GM13977 (cell line): ENCODE results near the gene IL17RC.
A peak's percentile ranks its signal among the peaks of the same experiment; 100 is the strongest.

ENCODE experiments used
- DNase-seq: peaks from one replicate; pipeline ENCODE4 v3.0.0; 2012; ENCODE audit warnings: low spot score
- in situ Hi-C: fragments of 300-500 bp; cut with MboI; formaldehyde crosslinking; loops from one replicate; pipeline ENCODE4 v1.12.0; 2022; ENCODE audit warnings: low sequenced_read_pairs, low pct_unique_long_range_greater_than_20kb, mixed read lengths, inconsistent platforms; ENCODE audit not compliant: unreplicated experiment
- TF ChIP-seq, protein P1 (sequence below): IDR thresholded peaks from 2 replicates; pipeline ENCODE4 v1.5.1; 2012; ENCODE audit warnings: mild to moderate bottlenecking, control low read depth; ENCODE audit not compliant: insufficient read depth; ENCODE audit errors: extremely low read depth, missing control alignments

IL17RC gene

DNA sequence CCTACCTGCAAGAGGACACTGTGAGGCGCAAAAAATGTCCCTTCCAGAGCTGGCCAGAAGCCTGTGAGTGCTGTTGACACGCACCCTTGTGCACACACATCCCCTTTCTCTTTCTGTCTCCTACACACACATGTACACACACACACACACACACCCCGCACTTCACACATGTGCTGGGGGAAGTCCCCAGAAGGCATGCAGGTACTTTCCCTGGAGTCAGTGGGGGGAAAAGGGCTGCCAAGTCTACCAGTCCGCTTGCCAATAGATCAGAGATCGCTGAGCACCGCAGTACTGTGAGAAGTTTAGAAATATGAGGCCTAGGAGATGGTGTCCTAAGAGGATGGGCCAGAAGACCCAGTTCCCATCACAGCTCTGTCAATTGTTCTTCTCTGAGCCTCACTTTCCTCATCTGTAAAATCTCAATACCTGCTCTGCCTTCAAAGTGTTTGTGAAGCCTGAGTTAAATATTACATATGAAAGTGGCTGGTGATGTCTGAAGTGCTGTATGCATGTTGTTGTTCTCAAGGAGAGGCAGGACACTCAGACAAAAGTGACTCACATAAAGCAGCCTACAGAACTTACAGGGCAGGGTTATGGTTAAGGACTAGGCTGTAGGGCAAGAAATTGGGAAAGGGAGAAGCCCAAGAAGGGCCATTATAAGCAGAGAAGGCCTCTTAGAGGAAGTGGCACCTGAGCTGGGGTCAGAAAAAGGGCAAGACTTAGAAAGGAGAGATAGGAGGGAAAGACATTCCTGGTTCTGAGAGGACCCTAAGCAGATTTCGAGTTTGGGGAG, 7.5 kb upstream of the IL17RC start:
- DNase-seq: no peak
- TF ChIP-seq, protein P1, sequence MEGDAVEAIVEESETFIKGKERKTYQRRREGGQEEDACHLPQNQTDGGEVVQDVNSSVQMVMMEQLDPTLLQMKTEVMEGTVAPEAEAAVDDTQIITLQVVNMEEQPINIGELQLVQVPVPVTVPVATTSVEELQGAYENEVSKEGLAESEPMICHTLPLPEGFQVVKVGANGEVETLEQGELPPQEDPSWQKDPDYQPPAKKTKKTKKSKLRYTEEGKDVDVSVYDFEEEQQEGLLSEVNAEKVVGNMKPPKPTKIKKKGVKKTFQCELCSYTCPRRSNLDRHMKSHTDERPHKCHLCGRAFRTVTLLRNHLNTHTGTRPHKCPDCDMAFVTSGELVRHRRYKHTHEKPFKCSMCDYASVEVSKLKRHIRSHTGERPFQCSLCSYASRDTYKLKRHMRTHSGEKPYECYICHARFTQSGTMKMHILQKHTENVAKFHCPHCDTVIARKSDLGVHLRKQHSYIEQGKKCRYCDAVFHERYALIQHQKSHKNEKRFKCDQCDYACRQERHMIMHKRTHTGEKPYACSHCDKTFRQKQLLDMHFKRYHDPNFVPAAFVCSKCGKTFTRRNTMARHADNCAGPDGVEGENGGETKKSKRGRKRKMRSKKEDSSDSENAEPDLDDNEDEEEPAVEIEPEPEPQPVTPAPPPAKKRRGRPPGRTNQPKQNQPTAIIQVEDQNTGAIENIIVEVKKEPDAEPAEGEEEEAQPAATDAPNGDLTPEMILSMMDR: no peak
- in situ Hi-C loops: no loop called here

DNA sequence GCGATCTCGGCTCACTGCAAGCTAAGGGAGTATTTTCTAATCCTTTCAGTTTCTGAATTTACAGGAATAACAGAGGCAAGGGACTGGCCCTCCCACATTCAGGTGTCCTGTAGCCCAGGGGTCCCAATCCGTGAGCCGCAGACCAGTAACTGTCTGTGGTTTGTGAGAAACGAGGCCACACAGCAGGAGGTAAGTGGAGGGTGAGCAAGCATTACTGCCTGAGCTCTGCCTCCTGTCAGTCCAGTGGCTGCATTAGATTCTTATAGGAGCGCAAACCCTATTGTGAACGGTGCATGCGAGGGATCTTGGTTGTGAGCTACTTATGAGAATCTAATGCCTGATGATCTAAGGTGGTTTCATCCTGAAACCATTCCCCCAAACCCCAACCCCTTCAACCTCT, 5.0 kb upstream of the IL17RC start:
- DNase-seq: no peak
- in situ Hi-C loops: no loop called here
- TF ChIP-seq, protein P1: no peak

DNA sequence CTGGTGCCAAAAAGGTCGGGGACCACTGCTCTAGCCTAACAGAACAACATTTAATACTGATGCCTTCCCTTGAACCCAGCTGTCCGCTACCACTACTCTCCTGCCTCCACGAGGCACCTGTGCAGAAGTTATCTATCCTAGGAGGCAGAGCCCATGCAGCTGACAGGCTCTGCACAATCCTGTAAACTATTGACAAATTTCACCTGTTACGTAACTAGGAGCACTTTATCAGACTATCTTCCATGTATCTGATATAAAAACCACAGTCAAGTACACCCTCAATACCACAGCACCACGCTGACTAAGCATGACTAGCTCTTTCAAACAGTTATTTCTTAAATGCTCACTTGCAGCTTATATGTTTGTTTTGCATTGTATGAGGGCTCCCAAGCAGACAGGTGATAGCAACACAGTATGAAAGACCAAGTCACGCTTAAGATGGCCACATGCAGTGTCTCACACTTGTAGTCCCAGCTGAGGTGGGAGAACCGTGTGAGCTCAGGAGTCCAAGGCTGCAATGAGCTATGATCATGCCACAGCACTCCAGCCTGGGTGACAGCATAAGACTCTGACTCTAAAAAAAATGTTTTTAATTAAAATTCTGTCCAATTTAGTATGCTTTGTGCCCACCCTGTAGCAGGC, 4.5 kb upstream of the IL17RC start:
- DNase-seq: no peak
- in situ Hi-C loops: no loop called here
- TF ChIP-seq, protein P1: no peak

DNA sequence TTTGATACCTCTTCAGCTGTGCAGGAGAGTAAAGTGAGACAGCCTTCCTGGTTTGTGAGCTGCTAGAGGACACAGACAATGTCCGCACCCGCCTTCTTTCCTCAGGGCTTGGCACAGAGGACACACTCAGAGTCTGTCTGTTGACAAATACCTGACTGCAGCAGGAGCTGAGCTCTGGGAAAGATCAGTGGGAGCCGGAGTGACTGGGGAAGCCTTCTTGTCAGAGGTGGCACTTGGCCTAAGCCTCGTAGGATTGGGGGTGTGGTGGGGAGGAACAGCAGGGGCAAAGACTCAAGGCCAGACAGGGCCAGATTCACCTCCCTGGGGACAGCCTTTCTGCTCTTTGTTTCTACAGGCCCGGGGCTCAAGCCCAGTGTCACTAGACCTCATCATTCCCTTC, 3.3 kb upstream of the IL17RC start:
- DNase-seq: no peak
- in situ Hi-C loops: no loop called here
- TF ChIP-seq, protein P1: no peak

DNA sequence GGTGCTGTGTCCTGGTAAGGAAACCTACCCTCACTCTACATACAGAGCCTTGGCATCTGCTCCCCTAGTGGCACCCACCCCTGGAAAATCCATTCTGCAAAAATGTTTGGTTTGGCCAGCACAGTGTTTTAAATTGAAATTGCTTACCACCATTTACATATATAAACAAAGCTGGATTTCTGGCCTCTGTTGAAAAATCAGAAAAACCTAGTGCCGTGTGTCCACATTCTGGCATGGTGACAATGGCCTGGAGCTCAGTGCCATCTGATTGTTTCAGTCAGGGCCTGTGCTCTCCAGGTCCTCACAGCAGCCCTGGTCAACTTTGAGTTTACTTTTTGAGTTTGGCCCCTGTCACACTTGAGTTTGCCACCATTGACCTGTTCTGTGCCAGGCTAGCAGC, 2.9 kb upstream of the IL17RC start:
- in situ Hi-C loops: no loop called here
- TF ChIP-seq, protein P1: no peak
- DNase-seq: no peak

DNA sequence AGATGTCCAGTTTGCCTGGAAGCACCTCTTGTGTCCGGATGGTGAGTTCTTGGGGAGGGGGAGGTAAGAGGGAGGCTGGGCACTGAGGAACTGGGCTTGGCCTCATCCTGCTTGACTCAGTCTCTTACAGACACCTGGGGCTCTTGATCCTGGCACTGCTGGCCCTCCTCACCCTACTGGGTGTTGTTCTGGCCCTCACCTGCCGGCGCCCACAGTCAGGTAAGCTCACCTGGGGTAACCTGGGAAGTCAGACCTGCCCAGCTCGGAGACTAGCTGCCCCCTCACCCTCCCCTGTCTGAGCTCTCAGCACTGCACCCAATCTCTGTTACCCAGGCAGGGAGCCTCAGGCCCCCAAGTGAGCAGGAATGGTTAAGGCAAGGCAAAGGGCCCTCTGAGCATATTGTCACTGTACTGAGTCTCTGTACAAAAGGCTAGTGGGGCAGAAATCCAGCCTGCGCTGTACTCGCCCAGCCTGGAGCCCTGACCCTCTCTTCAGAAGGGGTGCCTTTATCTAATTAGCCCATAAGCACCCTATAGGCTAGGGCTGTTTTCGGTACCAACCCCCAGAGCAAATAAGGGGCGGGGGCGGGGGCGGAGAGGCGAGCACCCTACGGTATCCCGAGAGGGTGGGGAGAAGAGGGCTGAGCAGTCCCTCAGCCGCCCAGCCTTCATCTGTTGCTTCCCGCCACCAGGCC, 2.2 kb upstream of the IL17RC start:
- DNase-seq: peak; percentile 49
- TF ChIP-seq, protein P1: no peak
- in situ Hi-C loops: no loop called here
